Measurements from ENCODE around the gene GALNT2. TPM values are rescaled to one million over a fixed set of nuclear protein-coding genes. Genes with fewer than 3 reads are reported as not detected.

GALNT2 gene
- total RNA-seq, 1 experiment from 2014 or later = 99.1 TPM

- no peak for DNase-seq
- Histone ChIP-seq H3K4me3 (ENCODE audit: insufficient read depth, low read depth, low read length) (no peak overlapping the region), H3K27me3 (ENCODE audit: control insufficient read depth, insufficient read depth, low read length) (no peaks in the 10 kb centered on the region), H3K36me3 (replicated peaks; ENCODE audit: control insufficient read depth, insufficient read depth, low read length) (no peaks in the 10 kb centered on the region)
Measured at GRCh38 chr1:230224101-230224960, 157.3 kb downstream of the GALNT2 start.

- H3K4me3 ChIP-seq (ENCODE audit: insufficient read depth, low read depth, low read length) = no peak overlapping the region
- no peak for DNase-seq
- no peaks in the 10 kb centered on the region for H3K27me3 ChIP-seq (ENCODE audit: control insufficient read depth, insufficient read depth, low read length)
- no peaks in the 10 kb centered on the region for H3K36me3 ChIP-seq (replicated peaks; ENCODE audit: control insufficient read depth, insufficient read depth, low read length)
Measured at GRCh38 chr1:230226007-230226800, 159.2 kb downstream of the GALNT2 start.

- no peaks in the 10 kb centered on the region for H3K27me3 ChIP-seq (ENCODE audit: control insufficient read depth, insufficient read depth, low read length)
- no peak overlapping the region for H3K4me3 ChIP-seq (ENCODE audit: insufficient read depth, low read depth, low read length)
- no peak for DNase-seq
- H3K36me3 ChIP-seq (replicated peaks; ENCODE audit: control insufficient read depth, insufficient read depth, low read length) = no peaks in the 10 kb centered on the region
Measured at GRCh38 chr1:230226814-230227213, 159.8 kb downstream of the GALNT2 start.

GRCh38 chr1:230228236-230228897, 161.3 kb downstream of the GALNT2 start:
- no peak for DNase-seq
- Histone ChIP-seq H3K4me3 (ENCODE audit: insufficient read depth, low read depth, low read length) (no peak overlapping the region), H3K36me3 (replicated peaks; ENCODE audit: control insufficient read depth, insufficient read depth, low read length) (no peaks in the 10 kb centered on the region), H3K27me3 (ENCODE audit: control insufficient read depth, insufficient read depth, low read length) (no peaks in the 10 kb centered on the region)

GRCh38 chr1:230230273-230230672, 163.2 kb downstream of the GALNT2 start:
- no peaks in the 10 kb centered on the region for H3K27me3 ChIP-seq (ENCODE audit: control insufficient read depth, insufficient read depth, low read length)
- DNase-seq = no peak
- no peak overlapping the region for H3K4me3 ChIP-seq (ENCODE audit: insufficient read depth, low read depth, low read length)
- H3K36me3 ChIP-seq (replicated peaks; ENCODE audit: control insufficient read depth, insufficient read depth, low read length) = no peaks in the 10 kb centered on the region

GRCh38 chr1:230230948-230231773, 164.1 kb downstream of the GALNT2 start:
- Histone ChIP-seq H3K4me3 (ENCODE audit: insufficient read depth, low read depth, low read length) (no peak overlapping the region), H3K36me3 (replicated peaks; ENCODE audit: control insufficient read depth, insufficient read depth, low read length) (no peaks in the 10 kb centered on the region), H3K27me3 (ENCODE audit: control insufficient read depth, insufficient read depth, low read length) (no peaks in the 10 kb centered on the region)
- DNase-seq = no peak

- Histone ChIP-seq H3K27me3 (ENCODE audit: control insufficient read depth, insufficient read depth, low read length) (no peaks in the 10 kb centered on the region), H3K36me3 (replicated peaks; ENCODE audit: control insufficient read depth, insufficient read depth, low read length) (no peaks in the 10 kb centered on the region), H3K4me3 (ENCODE audit: insufficient read depth, low read depth, low read length) (no peak overlapping the region; the same call in 1 of the 2 replicates)
- DNase-seq = no peak
Measured at GRCh38 chr1:230231774-230232145, 164.7 kb downstream of the GALNT2 start.

GRCh38 chr1:230232371-230232771, 165.3 kb downstream of the GALNT2 start:
- no peak for DNase-seq
- no peaks in the 10 kb centered on the region for H3K27me3 ChIP-seq (ENCODE audit: control insufficient read depth, insufficient read depth, low read length)
- H3K36me3 ChIP-seq (replicated peaks; ENCODE audit: control insufficient read depth, insufficient read depth, low read length) = no peaks in the 10 kb centered on the region
- H3K4me3 ChIP-seq (ENCODE audit: insufficient read depth, low read depth, low read length) = no peak overlapping the region

GRCh38 chr1:230233786-230234185, 166.7 kb downstream of the GALNT2 start:
- Histone ChIP-seq H3K4me3 (ENCODE audit: insufficient read depth, low read depth, low read length) (no peak overlapping the region), H3K36me3 (replicated peaks; ENCODE audit: control insufficient read depth, insufficient read depth, low read length) (no peaks in the 10 kb centered on the region)
- DNase-seq = no peak

GRCh38 chr1:230235876-230236275, 168.8 kb downstream of the GALNT2 start:
- H3K36me3 ChIP-seq (replicated peaks; ENCODE audit: control insufficient read depth, insufficient read depth, low read length) = no peaks in the 10 kb centered on the region
- DNase-seq = no peak
- H3K27me3 ChIP-seq (ENCODE audit: control insufficient read depth, insufficient read depth, low read length) = no peaks in the 10 kb centered on the region
- no peak overlapping the region for H3K4me3 ChIP-seq (ENCODE audit: insufficient read depth, low read depth, low read length)

More at GRCh38 chr1:230233786-230234185, 166.7 kb downstream of the GALNT2 start:
- H3K27me3 ChIP-seq (ENCODE audit: control insufficient read depth, insufficient read depth, low read length) = no peaks in the 10 kb centered on the region

- H3K36me3 ChIP-seq (replicated peaks; ENCODE audit: control insufficient read depth, insufficient read depth, low read length) = no peaks in the 10 kb centered on the region
- no peaks in the 10 kb centered on the region for H3K27me3 ChIP-seq (ENCODE audit: control insufficient read depth, insufficient read depth, low read length)
- no peak for DNase-seq
- H3K4me3 ChIP-seq (ENCODE audit: insufficient read depth, low read depth, low read length) = no peak overlapping the region
Measured at GRCh38 chr1:230236301-230237008, 169.4 kb downstream of the GALNT2 start.

GRCh38 chr1:230237009-230237370, 170.0 kb downstream of the GALNT2 start:
- no peaks in the 10 kb centered on the region for H3K27me3 ChIP-seq (ENCODE audit: control insufficient read depth, insufficient read depth, low read length)
- DNase-seq = no peak

GRCh38 chr1:230237805-230238204, 170.8 kb downstream of the GALNT2 start:
- Histone ChIP-seq H3K27me3 (ENCODE audit: control insufficient read depth, insufficient read depth, low read length) (no peaks in the 10 kb centered on the region), H3K36me3 (replicated peaks; ENCODE audit: control insufficient read depth, insufficient read depth, low read length) (no peaks in the 10 kb centered on the region), H3K4me3 (ENCODE audit: insufficient read depth, low read depth, low read length) (no peak overlapping the region)
- no peak for DNase-seq

More at GRCh38 chr1:230237009-230237370, 170.0 kb downstream of the GALNT2 start:
- H3K4me3 ChIP-seq (ENCODE audit: insufficient read depth, low read depth, low read length) = no peak overlapping the region
- no peaks in the 10 kb centered on the region for H3K36me3 ChIP-seq (replicated peaks; ENCODE audit: control insufficient read depth, insufficient read depth, low read length)
